Fibroblast of pulmonary artery (primary cell): Measurements from ENCODE around the gene TLCD2.
"Not testable (repeated sequence)": the region's sequence is repeated elsewhere in the genome, so short reads cannot be mapped to it uniquely, and the experiment has no call there.

ENCODE experiments used
- DNase-seq: peaks from one replicate; pipeline ENCODE4 v3.0.0-alpha.2; 2010; ENCODE audit warnings: low read depth
- H3K4me3 ChIP-seq: replicated peaks from 2 replicates; pipeline ENCODE4 v1.5.1; 2011; ENCODE audit warnings: low read depth, mild to moderate bottlenecking, control low read depth, low read length, moderate library complexity
- TF ChIP-seq, protein P1 (sequence below): IDR thresholded peaks from 2 replicates; pipeline ENCODE4 v1.5.1; 2011; ENCODE audit warnings: mild to moderate bottlenecking, control low read depth, low read length, inconsistent platforms; ENCODE audit errors: missing control alignments

The TLCD2 gene

DNA sequence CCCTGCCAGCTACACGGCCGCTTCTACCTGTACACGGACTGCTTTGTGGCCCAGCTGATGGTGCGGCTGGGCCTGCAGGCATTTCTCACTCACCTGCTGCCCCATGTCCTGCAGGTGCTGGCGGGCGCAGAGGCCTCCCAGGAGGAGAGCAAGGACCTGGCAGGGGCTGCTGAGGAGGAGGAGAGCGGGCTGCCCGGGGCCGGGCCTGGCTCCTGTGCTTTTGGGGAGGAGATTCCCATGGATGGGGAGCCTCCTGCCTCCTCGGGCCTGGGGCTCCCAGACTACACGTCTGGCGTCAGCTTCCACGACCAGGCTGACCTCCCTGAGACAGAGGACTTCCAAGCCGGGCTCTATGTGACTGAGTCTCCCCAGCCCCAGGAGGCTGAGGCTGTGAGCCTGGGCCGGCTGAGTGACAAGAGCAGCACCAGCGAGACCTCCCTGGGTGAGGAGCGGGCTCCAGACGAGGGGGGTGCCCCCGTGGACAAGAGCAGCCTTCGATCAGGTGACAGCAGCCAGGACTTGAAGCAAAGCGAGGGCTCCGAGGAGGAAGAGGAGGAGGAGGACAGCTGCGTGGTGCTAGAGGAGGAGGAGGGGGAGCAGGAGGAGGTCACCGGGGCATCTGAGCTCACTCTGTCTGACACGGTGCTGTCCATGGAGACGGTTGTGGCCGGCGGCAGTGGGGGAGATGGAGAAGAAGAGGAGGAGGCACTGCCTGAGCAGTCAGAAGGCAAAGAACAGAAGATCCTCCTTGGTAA lies 17.9 kb upstream of the TLCD2 start:
- H3K4me3 ChIP-seq, result no peak overlapping the region
- no peak for DNase-seq
- TF ChIP-seq, protein P1, sequence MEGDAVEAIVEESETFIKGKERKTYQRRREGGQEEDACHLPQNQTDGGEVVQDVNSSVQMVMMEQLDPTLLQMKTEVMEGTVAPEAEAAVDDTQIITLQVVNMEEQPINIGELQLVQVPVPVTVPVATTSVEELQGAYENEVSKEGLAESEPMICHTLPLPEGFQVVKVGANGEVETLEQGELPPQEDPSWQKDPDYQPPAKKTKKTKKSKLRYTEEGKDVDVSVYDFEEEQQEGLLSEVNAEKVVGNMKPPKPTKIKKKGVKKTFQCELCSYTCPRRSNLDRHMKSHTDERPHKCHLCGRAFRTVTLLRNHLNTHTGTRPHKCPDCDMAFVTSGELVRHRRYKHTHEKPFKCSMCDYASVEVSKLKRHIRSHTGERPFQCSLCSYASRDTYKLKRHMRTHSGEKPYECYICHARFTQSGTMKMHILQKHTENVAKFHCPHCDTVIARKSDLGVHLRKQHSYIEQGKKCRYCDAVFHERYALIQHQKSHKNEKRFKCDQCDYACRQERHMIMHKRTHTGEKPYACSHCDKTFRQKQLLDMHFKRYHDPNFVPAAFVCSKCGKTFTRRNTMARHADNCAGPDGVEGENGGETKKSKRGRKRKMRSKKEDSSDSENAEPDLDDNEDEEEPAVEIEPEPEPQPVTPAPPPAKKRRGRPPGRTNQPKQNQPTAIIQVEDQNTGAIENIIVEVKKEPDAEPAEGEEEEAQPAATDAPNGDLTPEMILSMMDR, result no peak

DNA sequence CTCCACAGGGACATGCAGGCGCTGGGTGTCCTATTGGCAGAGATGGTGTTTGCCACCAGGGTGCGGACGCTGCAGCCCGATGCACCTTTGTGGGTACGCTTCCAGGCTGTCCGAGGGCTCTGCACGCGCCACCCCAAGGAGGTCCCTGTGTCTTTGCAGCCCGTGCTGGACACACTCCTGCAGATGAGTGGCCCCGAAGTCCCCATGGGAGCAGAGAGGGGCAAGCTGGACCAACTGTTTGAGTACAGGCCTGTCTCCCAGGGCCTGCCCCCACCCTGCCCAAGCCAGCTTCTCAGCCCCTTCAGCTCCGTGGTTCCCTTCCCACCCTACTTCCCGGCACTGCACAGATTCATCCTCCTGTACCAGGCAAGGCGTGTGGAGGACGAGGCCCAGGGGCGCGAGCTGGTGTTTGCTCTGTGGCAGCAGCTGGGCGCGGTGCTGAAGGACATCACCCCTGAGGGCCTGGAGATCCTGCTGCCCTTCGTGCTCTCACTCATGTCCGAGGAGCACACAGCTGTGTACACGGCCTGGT lies 17.1 kb upstream of the TLCD2 start:
- no peak overlapping the region for H3K4me3 ChIP-seq
- DNase-seq, result no peak
- TF ChIP-seq, protein P1, result no peak

DNA sequence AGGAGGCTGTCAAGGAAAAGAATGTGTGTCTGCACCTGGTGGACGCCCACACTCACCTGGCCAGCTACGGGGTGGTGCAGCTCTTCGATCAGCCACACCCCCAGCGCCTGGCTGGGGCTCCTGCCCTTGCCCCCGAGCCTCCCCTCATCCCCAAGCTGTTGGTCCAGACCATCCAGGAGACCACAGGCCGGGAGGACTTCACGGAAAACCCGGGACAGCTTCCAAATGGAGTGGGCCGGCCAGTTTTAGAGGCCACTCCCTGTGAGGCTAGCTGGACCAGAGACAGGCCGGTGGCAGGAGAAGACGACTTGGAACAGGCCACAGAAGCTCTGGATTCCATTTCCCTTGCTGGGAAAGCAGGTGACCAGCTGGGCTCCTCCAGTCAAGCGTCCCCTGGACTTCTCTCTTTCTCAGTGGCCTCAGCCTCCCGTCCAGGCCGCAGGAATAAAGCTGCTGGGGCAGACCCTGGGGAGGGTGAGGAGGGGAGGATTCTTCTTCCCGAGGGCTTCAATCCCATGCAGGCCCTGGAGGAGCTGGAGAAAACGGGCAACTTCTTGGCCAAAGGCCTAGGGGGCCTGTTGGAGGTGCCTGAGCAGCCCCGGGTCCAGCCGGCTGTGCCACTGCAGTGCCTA lies 16.6 kb upstream of the TLCD2 start:
- no peak for DNase-seq
- H3K4me3 ChIP-seq, result no peak overlapping the region

DNA sequence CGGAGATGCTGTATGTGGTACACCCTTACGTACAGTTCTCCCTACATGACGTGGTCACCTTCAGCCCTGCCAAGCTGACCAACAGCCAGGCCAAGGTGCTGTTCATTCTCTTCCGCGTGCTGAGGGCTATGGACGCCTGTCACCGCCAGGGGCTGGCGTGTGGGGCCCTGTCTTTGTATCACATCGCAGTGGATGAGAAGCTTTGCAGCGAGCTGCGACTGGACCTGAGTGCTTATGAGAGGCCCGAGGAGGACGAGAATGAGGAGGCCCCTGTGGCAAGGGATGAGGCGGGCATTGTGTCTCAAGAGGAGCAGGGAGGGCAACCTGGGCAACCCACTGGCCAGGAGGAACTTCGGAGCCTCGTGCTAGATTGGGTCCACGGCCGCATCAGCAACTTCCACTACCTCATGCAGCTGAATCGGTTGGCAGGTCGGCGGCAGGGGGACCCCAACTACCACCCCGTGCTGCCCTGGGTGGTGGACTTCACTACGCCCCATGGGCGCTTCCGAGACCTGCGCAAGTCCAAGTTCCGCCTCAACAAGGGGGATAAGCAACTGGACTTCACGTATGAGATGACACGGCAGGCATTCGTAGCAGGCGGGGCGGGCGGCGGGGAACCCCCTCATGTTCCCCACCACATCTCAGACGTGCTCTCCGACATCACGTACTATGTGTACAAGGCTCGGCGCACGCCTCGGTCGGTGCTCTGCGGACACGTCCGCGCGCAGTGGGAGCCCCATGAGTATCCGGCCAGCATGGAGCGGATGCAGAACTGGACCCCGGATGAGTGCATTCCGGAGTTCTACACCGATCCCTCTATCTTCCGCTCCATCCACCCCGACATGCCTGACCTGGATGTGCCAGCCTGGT lies 15.7 kb upstream of the TLCD2 start:
- TF ChIP-seq, protein P1, result no peak
- DNase-seq, result no peak
- H3K4me3 ChIP-seq, result peak overlapping the region; percentile 57

More for the DNA sequence above, 16.6 kb upstream of the TLCD2 start:
- TF ChIP-seq, protein P1, result no peak

DNA sequence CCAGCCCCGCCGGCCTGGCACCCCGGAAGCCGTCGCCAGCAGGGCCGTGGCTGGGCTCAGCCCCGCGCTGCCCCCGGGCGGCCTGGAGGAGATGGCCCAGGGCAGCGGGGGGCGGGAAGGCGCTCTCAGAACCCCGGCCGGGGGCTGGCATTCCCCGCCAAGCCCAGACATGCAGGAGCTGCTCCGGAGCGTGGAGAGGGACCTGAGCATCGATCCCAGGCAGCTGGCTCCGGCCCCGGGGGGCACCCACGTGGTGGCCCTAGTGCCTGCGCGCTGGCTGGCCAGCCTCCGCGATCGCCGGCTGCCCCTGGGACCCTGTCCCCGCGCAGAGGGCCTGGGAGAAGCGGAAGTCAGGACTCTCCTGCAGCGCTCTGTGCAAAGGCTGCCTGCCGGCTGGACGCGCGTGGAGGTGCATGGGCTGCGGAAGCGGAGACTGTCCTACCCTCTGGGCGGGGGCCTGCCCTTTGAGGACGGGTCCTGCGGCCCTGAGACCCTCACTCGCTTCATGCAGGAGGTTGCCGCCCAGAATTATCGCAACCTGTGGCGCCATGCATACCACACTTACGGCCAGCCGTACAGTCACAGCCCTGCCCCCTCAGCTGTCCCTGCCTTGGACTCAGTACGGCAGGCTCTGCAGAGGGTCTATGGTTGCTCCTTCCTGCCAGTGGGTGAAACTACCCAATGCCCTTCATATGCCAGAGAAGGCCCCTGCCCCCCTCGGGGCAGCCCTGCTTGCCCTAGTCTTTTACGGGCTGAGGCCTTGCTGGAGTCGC lies 14.9 kb upstream of the TLCD2 start:
- DNase-seq, result no peak
- TF ChIP-seq, protein P1, result no peak
- H3K4me3 ChIP-seq, result peak overlapping the region; percentile 57

DNA sequence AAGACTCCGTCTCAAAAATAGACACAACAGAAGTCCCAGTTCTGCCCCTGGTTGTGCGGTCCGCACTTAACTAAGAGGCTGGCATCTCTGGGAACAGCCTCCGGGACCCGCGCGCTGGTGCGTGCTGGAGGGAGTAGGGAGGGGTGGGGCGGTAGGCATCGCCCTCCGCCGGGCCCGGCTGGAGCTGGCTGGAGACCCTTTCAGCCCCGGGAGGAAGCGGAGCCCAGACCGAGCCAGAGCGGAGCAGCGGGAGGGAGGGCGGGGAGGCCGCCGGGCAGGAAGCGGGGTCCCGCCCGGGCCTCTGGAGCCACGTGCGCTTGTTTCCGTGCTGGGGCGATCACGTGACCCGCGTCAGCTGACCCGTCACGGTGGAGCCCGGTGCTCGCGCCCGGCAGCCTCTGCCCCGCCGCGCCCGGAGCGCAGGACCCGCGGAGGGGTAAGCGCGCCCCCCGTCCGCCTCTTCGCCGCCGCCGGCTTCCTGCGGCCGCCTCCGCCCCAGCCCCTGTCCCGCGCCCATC lies 14.2 kb upstream of the TLCD2 start, which contains the start of gene WDR81:
TSS of gene WDR81 (plus strand) at position 354 of the 518 bp plus-strand sequence. CDS start 256 bp downstream, outside the sequence.
- TF ChIP-seq, protein P1, result no peak
- peak; percentile 89 for DNase-seq
- peak within 1 kb of the TSS; percentile 57 for H3K4me3 ChIP-seq

DNA sequence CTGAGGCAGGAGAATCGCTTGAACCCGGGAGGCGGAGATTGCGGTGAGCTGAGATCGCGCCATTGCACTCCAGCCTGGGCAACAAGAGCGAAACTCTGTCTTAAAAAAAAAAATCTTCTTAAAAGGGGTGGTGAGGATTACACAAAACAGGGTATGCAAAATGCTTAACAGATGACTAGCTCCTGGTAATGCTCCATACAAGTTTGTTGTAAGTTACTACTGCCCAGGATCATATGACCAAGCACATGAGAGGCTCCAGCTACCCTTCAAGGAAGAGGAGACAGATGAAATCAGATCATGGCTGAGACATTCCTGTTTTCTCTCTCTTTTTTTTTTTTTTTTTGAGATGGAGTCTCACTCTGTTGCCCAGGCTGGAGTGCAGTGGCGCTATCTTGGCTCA lies 11.8 kb upstream of the TLCD2 start:
- DNase-seq, result peak; percentile 54

More for the DNA sequence above, 11.8 kb upstream of the TLCD2 start:
- not testable (repeated sequence) for H3K4me3 ChIP-seq
